Measurements from ENCODE around the gene DYRK3. TPM values are rescaled to one million over a fixed set of nuclear protein-coding genes. Genes with fewer than 3 reads are reported as not detected.
A peak's percentile ranks its signal among the peaks of the same experiment; 100 is the strongest.

Gene DYRK3
- total RNA-seq, 1 experiment from 2014 or later: 19.6 TPM

DNA sequence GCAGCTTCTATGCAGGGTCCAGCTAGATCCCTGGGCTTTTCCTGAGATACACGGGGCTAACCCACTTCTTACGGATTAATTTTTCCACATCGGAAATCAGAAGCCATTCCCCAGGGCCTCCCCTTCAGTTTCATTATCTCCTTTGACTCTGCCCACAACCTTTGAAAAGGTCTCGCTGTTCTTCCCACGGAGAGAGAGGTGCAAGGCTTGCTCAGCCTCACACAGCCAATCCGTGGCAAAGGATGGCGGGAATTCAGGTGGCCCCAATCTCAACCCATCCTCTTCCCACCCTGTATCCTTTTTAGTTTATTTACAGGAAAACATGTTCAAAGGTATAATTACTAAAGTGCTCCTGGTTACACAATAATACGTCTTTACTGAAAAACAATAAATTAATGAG lies 48.7 kb downstream of the DYRK3 start:
- DNase-seq (ENCODE audit: low spot score): no peak

DNA sequence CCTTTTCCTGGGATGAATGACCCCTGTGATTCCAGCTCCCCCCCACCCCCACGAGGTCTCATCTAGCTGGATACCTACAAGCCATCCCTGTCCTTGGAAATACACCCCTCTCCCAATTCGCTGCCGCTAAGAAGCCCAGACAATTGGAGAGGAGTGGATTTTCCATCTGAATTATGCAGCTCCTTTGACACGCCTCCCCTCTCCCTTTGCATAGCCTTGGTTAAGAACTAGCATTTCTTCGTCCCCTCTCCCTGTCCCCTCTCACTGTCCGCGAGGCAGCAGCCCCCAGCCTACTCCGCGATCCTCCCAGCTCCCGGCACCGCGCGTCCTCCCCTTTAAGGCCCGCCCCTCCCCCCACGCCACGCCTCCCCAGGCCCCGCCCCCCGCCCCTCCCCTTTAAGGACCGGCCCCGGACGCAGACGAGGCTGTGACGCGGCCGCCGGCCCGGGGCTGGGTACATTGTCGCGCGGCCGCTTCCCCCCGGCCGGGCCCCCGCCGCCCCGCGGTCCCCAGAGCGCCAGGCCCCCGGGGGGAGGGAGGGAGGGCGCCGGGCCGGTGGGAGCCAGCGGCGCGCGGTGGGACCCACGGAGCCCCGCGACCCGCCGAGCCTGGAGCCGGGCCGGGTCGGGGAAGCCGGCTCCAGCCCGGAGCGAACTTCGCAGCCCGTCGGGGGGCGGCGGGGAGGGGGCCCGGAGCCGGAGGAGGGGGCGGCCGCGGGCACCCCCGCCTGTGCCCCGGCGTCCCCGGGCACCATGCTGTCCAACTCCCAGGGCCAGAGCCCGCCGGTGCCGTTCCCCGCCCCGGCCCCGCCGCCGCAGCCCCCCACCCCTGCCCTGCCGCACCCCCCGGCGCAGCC lies 49.4 kb downstream of the DYRK3 start, which contains the start of gene MAPKAPK2:
TSS of gene MAPKAPK2 (plus strand) at position 428 of the 856 bp plus-strand sequence. CDS start at position 753, 325 bp downstream.
- DNase-seq (ENCODE audit: low spot score): peak; percentile 45

DNA sequence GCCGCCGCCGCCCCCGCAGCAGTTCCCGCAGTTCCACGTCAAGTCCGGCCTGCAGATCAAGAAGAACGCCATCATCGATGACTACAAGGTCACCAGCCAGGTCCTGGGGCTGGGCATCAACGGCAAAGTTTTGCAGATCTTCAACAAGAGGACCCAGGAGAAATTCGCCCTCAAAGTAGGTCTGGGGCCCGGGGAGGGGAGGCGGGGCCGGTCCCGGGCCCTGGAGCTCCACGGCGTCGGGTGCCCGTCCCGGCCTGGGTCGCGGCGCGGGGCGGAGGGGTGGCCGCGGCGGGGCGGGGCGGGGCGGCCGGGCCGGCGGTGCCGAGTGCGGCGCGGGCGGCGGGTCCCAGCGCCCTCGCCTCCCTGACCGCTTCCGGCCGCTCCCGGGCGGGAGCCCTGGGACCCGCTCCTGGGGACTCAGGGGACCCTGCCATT lies 50.0 kb downstream of the DYRK3 start:
- DNase-seq (ENCODE audit: low spot score): no peak

DNA sequence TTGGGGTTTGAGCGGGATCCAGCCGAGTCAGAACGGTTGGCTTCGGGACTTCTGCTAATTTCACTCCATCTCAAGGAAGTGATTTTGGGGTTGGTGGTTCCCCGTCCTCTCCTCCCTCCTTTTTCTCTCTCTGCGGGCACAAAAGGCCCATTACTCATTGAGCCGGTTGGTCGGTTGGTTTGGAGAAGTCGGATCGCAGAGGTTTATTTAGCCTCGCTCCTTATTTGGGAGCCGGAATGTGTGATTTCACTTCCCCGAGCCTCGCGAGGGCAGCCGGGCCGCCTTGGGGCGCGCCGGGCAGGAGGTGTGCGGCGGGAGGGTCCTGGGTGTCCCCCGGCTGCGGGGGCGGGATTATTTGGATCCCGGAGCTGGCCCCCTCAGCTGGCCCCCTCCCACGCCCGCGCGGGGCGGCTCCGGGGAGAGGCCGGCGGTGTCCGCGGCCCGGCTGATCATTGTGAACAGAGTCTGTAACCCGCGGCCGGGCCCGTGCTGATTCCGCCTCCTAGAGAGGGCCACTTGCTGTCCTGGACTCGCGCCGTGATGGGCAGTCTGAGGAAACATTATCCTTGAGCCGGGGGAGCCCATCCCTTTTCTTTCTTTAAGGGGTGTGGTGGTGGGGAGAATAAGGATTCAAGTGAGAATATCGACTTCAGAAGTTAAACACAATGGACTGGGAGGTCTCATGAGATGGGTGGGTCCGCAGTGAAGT lies 50.6 kb downstream of the DYRK3 start:
- DNase-seq (ENCODE audit: low spot score): peak; percentile 50

DNA sequence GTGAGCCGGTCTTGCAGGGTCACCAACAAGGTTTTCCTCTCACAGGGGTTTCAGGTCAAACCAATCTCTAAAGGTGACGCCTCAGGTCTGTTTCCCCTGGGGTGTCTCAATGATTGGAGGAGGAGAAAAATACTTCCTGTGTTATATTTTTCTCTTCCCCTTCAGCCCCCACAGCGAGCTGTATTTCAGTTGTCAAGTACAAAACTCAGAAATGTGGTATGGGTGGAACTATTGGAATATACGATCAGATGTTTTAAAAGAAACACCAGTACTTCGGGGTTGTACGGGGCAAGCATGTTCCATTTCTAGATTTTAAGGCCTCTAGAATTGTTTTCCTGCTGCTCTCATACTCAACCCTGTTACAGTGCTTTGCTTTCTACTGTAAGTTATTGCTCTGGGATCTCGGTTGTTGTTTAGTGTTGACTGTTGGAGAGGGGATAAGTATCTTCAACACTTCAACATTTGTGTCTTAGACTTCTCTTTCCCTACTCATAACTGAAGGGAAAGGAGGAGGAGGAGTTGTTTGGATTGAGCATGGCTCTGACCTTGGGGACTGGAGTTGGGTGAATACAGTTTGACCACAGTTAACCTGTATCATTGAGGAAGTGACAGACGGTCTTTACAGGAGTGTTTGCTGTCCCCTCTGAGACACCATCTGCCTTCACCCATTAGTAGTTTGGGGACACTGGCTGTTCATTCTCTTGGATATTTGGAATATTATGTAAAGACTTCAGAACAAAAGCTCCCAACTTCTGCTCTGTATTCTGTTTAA lies 51.3 kb downstream of the DYRK3 start:
- DNase-seq (ENCODE audit: low spot score): no peak

DNA sequence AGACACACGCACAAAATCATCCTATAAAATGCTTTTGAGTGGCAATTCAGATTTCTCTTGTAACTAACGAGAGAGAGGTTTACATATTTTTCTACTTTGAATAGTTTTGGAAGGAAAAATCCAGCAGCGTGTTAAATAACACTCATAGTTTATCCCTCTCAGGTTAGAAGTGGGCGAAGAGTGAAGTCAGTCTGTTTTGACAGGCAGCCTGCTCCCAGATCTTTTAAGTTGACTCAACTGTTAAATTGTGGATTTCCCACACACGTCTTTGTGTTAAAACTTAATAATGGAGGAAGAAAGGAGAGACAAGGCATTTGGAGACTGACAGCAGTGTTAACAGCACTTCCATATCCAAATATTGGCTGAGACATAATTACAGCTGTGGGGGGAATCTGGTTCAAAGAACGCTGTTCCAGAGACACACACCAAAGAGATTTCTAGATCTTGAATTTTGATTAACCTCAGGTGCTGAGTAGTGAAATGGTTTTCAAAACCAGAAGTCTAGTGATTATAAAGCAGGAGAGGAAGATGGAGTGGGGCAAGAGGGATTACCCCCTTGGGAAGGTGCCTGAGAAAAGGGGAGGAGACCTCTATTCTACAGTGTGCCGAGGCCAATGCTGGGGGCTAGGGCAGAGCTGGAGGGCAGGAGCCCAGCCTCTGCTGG lies 52.0 kb downstream of the DYRK3 start:
- no peak for DNase-seq (ENCODE audit: low spot score)

DNA sequence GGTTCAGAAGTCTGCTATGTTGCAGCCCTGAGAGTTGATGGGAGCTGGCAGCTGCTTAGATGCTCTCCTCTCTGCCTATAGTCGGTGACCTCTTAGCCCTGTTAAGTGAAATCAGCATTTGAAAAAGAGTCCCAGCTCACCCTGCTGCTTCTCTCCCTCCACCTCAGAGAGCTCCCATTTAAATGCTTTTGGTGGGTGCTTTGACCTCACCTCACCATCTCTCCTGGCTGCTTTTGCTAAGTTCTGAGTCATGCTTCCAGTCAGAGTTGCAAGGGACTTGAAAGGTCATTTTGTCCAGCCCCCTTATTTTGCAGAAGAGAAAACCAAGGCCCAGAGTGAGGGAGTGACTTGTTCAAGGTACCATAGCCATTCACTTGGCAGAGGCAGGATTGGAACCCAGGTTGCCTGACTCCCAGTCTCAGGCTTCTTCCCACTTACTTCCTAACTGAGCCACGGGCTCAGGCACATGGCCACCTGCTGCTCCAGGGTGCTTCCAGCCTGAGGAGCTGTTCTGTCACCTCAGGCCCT lies 52.6 kb downstream of the DYRK3 start:
- DNase-seq (ENCODE audit: low spot score): no peak

DNA sequence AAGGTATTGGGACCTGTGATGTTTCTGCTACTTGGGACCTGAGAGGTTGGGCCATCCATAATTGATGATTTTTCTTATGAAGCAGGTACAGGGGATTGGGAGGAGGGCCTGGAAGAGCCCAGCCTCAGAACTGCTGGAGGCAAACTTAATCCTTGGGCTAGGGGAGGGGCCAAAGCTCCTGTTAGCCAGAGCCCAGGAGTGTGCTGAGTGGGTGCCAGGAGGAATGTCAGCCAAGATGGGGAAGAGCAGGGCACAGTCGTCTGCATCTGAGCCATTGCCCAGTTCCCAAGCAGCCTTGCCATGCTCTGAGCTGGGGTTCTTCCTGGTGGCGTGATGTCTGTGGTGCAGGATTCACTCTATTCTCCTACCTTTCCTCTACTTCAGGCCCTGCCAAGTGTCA lies 55.2 kb downstream of the DYRK3 start:
- no peak for DNase-seq (ENCODE audit: low spot score)

DNA sequence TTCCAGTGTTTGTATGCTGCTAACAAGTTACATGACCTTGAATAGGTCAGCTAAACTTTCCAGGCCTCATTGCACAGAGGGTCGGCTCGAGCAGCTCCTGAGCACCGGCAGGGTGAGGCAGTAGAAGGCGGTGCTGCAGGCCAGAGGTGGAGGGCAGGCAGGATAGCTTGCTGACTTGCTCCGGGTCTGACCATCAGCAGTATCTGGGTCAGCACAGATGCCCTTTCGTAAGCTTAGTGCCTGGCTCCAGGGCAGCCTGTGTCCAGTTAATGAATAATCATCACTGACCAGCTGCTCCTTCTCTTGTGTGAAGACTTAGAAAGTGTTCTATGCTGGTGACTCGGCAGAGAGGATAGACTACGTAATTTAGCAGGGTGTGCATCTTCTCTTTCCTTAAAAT lies 56.3 kb downstream of the DYRK3 start:
- no peak for DNase-seq (ENCODE audit: low spot score)

DNA sequence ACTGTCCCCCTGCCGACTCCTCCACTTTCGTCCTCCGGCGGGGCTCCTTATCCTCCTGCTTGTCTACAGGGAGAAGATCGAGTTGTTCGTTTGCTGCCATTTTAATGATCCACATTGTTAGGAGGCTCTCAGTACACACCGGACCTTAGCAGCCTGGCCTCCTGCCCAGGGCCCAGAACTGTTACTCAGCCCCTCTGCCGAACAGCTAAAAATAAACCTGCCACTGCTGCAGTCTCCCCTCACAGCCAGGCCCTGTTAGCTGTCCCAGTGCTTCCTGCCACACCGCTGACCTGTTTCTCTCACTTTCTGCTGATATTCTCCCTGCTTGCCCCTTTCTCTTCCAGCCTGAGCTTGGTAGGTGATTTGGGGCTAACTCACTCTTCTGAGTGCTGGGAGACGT lies 57.7 kb downstream of the DYRK3 start:
- peak; percentile 25 for DNase-seq (ENCODE audit: low spot score)

DNA sequence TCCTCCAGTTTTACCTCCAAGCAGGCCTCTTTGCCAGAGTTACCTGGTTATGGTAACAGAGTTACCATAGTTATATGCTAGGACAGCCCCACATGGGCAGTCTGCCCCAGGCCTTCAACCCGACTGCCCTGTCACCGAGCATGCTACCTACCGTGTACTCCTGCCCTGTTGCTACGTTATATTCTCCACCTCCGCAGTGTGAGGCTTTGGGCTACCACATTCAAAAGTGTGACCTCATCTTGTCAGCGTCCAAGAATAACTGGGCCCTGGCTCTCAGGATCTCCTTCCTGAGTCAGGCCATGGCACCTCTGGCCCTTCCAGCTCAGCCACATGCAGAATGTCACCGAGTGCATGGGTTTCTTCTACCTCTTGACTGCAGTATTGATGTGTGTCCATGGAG lies 58.3 kb downstream of the DYRK3 start:
- no peak for DNase-seq (ENCODE audit: low spot score)

DNA sequence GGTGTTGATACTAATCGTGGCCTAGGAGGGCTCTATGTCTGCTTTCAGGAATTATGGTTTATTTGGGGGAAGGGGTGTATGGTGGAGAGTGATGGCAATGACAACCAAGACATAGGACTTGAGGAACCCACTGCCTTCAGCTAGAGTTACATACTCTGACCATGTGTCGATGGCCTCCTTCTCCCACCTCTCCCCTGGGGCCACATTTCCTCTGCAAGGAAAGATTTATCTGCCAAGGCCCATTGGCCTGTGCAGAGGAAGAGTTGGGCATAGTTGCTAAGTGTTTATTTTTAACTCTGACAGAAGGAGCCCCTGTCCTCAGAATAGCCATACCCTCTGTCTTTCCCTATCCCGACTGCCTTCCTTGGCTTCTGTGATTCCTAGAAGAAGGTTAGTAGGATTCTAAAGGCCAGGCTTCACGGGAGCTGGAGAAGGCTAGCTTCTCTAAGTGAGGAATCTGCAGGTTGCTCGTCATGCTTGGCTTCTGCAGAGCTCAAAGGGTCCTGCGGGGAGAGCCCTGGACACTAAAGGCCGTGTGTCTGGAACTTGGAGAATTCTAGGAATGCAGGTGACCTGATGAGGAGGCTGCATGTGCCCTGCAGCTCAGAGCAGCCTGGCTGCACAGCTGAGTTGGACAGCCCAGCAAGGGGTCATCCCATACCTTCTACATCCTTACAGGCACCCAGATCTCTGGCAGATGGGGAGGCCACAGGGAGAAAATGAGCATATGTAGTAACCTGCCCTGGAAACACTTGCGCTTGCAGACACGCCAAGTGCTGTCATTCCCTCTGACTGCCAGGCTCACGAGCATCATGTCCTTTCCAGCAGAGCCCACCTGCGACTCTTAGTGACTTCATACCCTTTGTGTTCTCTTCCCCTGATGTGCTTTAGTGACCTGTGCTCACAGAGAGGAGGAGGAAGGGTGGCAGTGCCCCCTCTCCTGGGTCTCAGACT lies 59.1 kb downstream of the DYRK3 start:
- DNase-seq (ENCODE audit: low spot score): no peak

DNA sequence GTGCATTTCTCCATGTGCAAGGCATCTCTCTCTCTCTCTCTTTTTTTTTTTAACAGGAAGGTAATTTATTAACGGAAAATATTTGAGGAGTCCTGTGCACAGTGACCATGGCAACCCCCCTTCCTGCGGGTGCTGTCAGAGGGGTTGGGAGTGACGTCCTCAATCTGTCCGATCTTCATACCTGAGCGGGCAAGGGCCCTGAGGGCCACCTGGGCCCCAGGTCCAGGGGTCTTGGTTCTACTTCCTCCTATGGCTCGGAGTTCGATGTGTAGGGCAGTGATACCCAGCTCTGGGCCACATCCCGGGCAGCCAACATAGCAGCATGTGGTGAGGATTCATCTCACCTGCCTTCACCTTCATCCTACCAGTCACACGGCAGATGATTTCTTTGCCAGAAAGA lies 60.4 kb downstream of the DYRK3 start:
- DNase-seq (ENCODE audit: low spot score): no peak

DNA sequence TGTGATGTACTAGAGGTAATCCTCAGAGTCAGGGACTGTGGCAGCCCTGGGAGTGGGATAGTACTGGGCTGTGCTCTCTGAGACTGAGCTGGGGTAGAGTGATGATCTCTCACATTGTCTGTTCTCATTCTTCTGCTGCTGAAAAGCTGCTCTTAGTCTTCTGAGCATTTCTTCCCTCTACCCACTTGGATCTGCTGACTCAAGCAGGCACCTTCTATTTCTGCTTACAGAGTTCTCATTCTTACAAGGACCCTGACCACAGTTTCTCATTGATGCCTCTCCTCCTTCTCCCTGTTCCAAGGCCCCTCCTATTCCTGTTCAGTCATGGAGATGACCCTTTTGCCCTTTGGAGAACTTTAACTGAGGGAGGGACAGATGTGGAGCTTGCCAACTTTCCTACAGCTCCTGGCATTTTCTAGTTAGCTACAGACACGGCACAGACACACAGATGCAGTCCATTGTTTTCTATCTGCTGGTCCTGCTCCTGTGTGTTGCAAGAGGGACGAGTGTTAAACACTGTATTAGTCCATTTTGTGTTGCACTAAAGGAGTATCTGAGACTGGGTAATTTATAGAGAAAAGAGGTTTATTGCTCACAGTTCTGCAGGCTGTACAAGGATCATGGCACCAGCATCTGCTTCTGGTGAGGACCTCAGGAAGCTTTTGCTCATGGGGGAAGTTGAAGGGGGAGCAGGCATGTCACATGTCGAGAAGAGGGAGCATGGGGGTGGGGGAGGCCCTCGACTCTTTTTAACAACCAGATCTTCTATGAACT lies 61.7 kb downstream of the DYRK3 start:
- DNase-seq (ENCODE audit: low spot score): no peak

DNA sequence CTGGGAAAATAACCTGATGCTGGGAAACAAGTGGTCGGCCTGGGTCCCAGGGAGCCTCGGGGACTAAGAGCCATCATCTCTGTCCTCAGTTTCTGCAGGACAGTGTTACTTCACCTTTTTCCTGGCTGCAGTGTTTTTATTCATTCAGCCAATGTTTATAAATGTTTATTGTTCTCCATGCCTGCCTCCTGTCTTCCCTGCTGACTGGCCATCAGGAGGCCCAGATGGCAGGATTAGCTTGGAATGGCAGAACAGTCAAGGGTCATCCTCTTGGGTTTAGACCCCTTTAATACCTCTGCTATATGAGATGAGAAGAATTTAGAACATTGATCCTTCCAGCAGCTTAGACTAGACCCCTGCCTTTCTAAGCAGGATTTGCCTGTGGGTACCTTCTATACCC lies 62.7 kb downstream of the DYRK3 start:
- DNase-seq (ENCODE audit: low spot score): no peak
